H1 (cell line): ENCODE results near the gene MBD3L5. TPM values are rescaled to one million over a fixed set of nuclear protein-coding genes. Genes with fewer than 3 reads are reported as not detected.

Source experiments
- BRCA1 ChIP-seq: IDR thresholded peaks from 2 replicates; pipeline ENCODE4 v1.6.1; 2012; ENCODE audit warnings: low read depth, low read length, improper control_type of control experiment
- EP300 ChIP-seq, 2 experiments: IDR thresholded peaks; 1 replicate in 1 of 2; 2 replicates in 1 of 2; pipeline ENCODE4 v1.6.1; 2011 to 2012; ENCODE audit warnings: low read depth in 2 of 2, low read length in 2 of 2, mild to moderate bottlenecking in 2 of 2, borderline replicate concordance in 1 of 2, inconsistent platforms in 1 of 2, moderate library complexity in 1 of 2
- EZH2 ChIP-seq: fragments of 200-600 bp; sonication (generic); IDR thresholded peaks from 2 replicates; pipeline ENCODE4 v1.7.1; 2012; ENCODE audit warnings: low read depth, mild to moderate bottlenecking, moderate library complexity, low read length, inconsistent platforms; ENCODE audit not compliant: severe bottlenecking
- GABPA ChIP-seq: IDR thresholded peaks from 2 replicates; pipeline ENCODE4 v1.6.1; 2011; ENCODE audit warnings: mild to moderate bottlenecking, low read length, moderate library complexity, borderline replicate concordance; ENCODE audit not compliant: insufficient read depth
- MAFK ChIP-seq: IDR thresholded peaks from 2 replicates; pipeline ENCODE4 v1.6.1; 2012; ENCODE audit warnings: low read depth, mild to moderate bottlenecking, improper control_type of control experiment, low read length
- RFX5 ChIP-seq: IDR thresholded peaks from 2 replicates; pipeline ENCODE4 v1.6.1; 2011; ENCODE audit warnings: low read depth, low read length, improper control_type of control experiment, borderline replicate concordance
- SP1 ChIP-seq: IDR thresholded peaks from 2 replicates; pipeline ENCODE4 v1.6.1; 2011; ENCODE audit warnings: low read depth, low read length
- TAF1 ChIP-seq: IDR thresholded peaks from 2 replicates; pipeline ENCODE4 v1.6.1; 2011; ENCODE audit warnings: mild to moderate bottlenecking, low read depth, low read length
- TEAD4 ChIP-seq: IDR thresholded peaks from 2 replicates; pipeline ENCODE4 v1.6.1; 2012; ENCODE audit warnings: low read depth, low read length, inconsistent platforms, mixed read lengths
- polyA plus RNA-seq, 7 experiments: library from polyadenylated mRNA; depleted of rRNA in 3 of 7; stranded (reverse) in 5 of 7; unstranded in 2 of 7; fragments of >200 nt in 5 of 7; fragments of 200-250 nt in 2 of 7; gene quantifications; 1 replicate in 5 of 7; 2 replicates in 1 of 7; 4 replicates in 1 of 7; pipeline versions ENCODE4 v1.2.1 to v1.2.3, GENCODE V29; 2011 to 2013; ENCODE audit warnings: missing spikeins in 2 of 7, mixed read lengths in 2 of 7
- total RNA-seq: library from RNA; stranded (reverse); fragmentation: NEBNext Ultra II Directional; extraction: Animal tissue kit (Norgen Biotek cat#: 25700); gene quantifications from 2 replicates; pipeline ENCODE4 v1.2.1, GENCODE V29; 2021
- TF ChIP-seq, protein P1 (sequence below): IDR thresholded peaks from 2 replicates; pipeline ENCODE4 v1.6.1; 2012; ENCODE audit warnings: low read length, inconsistent platforms
- TF ChIP-seq, protein P2 (sequence below): IDR thresholded peaks from 2 replicates; pipeline ENCODE4 v1.6.1; 2011; ENCODE audit warnings: low read depth, mild to moderate bottlenecking, low read length; ENCODE audit not compliant: insufficient read depth

Gene MBD3L5
- total and polyA plus RNA-seq, 2 of the 8 experiments (the other 6 are each of a cell fraction or from before 2014, with no cell fraction given), result not detected

DNA sequence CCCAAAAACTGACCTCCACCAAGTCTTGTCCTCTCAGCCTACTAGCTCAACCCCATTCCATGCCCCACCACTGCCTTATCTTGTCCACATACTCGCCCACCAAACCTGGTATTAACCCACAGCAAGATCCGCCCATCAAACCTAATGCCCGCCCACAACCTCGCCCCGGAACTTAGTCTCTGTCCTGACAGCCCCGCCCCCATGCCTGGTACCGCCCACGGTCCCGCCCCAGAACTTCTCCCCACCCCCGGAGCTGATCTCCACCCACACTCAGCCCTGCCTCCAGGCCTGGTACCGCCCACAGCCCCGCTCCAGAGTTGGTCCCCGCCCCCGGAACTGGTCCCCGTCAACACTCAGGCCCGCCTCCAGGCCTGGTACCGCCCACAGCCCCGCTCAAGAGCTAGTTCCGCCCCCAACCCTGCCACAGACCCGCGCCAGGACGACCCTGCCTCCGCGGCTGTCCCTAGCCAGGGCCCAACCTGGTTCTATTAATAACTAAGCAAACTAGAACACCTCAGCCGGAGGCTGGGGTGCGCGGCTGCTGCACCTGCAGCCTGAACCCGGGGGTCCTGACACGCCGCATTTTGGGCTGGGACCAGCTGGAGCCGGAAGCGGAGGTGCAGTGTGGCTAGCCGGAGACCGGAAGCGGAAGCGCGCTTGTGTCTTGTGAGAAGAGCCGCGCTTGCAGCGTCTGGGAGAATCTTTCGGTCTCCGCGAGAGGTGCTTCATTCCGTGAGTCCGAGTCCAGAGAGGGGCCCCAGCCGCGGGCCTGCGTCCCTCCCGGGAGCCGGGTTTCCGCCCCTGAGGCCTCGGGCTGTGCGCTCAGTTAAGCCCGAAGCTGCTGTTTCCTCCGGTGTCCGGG, 38.9 kb downstream of the MBD3L5 start, which contains the start of gene ZNF557 (continued):
- TF ChIP-seq MAFK (no peak), TAF1 (peak; percentile 75; the same call in 1 of the 2 replicates), GABPA (peak; percentile 93), EZH2 (no peak), BRCA1 (no peak), EP300 (IDR thresholded peaks at IDR 0.05; ENCODE audit: borderline replicate concordance in 1 of 2, low read depth in 2 of 2, low read length in 2 of 2) (no peak), SP1 (no peak; the same call in 1 of the 2 replicates), TEAD4 (no peak), RFX5 (no peak)
- TF ChIP-seq, protein P1, sequence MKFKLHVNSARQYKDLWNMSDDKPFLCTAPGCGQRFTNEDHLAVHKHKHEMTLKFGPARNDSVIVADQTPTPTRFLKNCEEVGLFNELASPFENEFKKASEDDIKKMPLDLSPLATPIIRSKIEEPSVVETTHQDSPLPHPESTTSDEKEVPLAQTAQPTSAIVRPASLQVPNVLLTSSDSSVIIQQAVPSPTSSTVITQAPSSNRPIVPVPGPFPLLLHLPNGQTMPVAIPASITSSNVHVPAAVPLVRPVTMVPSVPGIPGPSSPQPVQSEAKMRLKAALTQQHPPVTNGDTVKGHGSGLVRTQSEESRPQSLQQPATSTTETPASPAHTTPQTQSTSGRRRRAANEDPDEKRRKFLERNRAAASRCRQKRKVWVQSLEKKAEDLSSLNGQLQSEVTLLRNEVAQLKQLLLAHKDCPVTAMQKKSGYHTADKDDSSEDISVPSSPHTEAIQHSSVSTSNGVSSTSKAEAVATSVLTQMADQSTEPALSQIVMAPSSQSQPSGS, result no peak
- TF ChIP-seq, protein P2, sequence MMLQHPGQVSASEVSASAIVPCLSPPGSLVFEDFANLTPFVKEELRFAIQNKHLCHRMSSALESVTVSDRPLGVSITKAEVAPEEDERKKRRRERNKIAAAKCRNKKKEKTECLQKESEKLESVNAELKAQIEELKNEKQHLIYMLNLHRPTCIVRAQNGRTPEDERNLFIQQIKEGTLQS, result no peak
